Ovary (tissue), 3 donors: ENCODE data around the gene HSFX3.
"Not testable (repeated sequence)": the region's sequence is repeated elsewhere in the genome, so short reads cannot be mapped to it uniquely, and the experiment has no call there.

Experiments
- CTCF ChIP-seq, 3 donors: fragments of 450-650 bp in 2 of 3; fragments of 200-600 bp in 1 of 3; IDR thresholded peaks; one replicate each; pipeline versions ENCODE4 v1.5.1 to v1.8.0; 2016 to 2022; ENCODE audit warnings: antibody characterized with exemption in 3 of 3, mild to moderate bottlenecking in 1 of 3
- EP300 ChIP-seq: sonication (generic); formaldehyde crosslinking; IDR thresholded peaks from one replicate; pipeline ENCODE4 v1.6.1; 2017; ENCODE audit warnings: antibody characterized with exemption
- POLR2A ChIP-seq: fragments of 450-650 bp; IDR thresholded peaks from one replicate; pipeline ENCODE4 v1.6.1; 2017; ENCODE audit warnings: antibody characterized with exemption, mild to moderate bottlenecking, moderate library complexity
- donor health status: DM: no; HTN: no; CAD: no.

- TF ChIP-seq CTCF (IDR thresholded peaks at IDR 0.05); POLR2A; EP300: not testable (repeated sequence)
These were observed 24.3 kb downstream of the HSFX3 start for GRCh38 chrX:149525389-149525788.
